Measurements from ENCODE around the gene BRMS1.

The BRMS1 gene

DNA sequence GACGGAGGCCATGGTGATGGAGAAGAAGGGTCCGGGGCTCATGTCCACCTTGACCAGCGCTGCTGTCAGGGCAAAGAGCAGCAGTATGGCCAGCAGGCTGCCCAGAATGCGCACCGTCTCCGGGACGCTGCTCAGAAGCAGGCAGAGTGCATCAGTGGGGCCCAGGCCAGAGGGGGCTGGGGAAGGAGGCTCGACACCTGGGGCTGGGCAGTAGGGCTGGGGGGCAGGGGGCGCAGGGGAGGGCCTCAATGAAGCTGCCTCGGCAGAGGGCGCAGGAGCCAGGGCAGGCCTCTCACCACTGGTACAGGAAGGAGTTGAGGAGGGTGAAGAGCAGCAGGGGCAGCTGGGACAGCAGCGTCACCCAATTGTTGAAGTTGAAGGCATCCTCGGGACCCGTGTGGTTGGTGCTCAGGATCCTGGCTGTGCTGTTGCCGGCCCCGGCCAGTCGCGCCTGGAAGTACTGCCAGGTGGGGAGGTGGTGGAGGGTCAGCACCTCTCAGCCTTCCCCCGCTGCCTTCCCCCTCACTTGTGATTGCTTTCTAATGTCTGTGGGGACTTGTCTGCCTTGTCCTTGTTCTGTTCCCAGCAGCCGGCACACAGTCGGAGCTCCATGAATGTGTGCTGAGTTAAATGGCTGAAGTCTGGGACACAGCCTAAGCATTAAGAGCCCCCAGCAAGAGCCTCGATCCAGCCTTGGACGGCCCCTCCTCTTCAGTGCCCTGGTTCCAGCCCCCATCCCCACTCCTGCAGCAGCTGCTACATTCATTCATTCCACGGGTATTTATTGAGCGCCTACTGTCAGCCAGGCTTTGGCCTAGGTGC lies 24.4 kb upstream of the BRMS1 start:
- peaks cover 6% of the 10 kb centered on the region for H3K27me3 ChIP-seq (ENCODE audit: control insufficient read depth, insufficient read depth, low read length)
- no peaks in the 10 kb centered on the region for H3K36me3 ChIP-seq (ENCODE audit: control insufficient read depth, insufficient read depth, low read length)
- H3K9me3 ChIP-seq (ENCODE audit: control insufficient read depth, low read length), result no peaks in the 10 kb centered on the region
- H3K4me3 ChIP-seq (ENCODE audit: low read length), result no peak overlapping the region
- no peak overlapping the region for H3K9ac ChIP-seq (ENCODE audit: low read length)
- peaks cover 9% of the 10 kb centered on the region for H3K4me1 ChIP-seq (ENCODE audit: control insufficient read depth, insufficient read depth, low read length)

DNA sequence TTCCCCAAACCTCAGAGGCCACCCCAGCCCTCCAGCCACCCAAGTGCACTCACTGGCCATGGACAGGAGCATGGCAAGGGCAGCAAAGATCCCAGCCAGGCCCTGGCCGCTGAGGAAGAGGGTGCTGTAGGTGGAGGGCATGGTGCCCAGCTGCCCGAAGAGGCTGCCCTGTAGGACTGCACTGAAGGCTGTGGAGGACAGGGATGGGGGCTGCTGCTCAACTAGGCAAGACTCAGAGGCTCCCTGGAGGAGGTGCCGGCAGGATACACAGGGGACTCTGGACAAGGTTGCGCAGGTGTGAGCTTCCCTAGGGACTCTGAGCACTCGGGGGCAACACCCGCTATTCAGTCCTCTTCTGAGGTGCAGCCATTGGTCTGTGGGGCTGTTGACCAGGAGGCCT lies 23.6 kb upstream of the BRMS1 start:
- H3K9ac ChIP-seq (ENCODE audit: low read length), result no peak overlapping the region
- no peaks in the 10 kb centered on the region for H3K36me3 ChIP-seq (ENCODE audit: control insufficient read depth, insufficient read depth, low read length)

DNA sequence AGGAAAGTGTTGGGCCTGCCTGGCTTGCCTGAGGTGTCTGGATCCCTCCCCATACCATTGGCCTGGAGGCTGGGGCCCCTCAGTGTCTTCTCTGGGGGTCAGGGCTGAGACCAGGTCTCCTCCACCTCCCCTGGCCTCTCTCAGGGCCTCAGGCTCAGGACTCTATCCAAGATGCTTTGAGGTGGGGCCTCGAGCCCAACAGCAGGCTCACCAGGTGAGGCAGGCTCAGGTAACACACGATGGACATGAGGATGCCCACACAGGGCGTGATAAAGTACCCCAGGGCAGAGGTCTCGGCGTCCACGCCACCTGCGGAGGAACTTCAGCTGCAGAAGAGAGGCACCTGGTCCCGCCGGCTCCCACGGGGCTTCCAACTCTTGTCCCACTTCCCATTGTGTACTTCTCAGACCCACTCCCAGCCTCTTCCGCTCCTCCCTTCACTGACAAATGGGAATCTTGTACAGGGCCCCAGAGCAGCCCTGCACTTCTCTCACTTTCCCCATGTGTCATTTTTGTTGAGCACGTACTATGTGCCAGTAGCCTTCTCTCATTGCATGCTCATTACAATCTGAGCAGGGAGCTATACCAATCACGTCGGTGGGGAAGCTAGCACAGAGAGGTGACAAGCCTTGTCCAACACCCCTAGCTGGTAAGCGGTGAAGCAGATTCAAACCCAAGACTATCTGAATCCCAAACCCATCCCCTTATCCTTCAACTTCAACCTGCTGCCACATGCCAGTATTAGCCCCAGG lies 22.8 kb upstream of the BRMS1 start:
- Histone ChIP-seq H3K36me3 (ENCODE audit: control insufficient read depth, insufficient read depth, low read length) (no peaks in the 10 kb centered on the region), H3K4me1 (ENCODE audit: control insufficient read depth, insufficient read depth, low read length) (peaks cover 15% of the 10 kb centered on the region), H3K9me3 (ENCODE audit: control insufficient read depth, low read length) (no peaks in the 10 kb centered on the region), H3K4me3 (ENCODE audit: low read length) (no peak overlapping the region), H3K9ac (ENCODE audit: low read length) (no peak overlapping the region), H3K27me3 (ENCODE audit: control insufficient read depth, insufficient read depth, low read length) (peaks cover 6% of the 10 kb centered on the region)

More for the DNA sequence above, 23.6 kb upstream of the BRMS1 start:
- H3K27me3 ChIP-seq (ENCODE audit: control insufficient read depth, insufficient read depth, low read length), result peaks cover 6% of the 10 kb centered on the region
- H3K4me1 ChIP-seq (ENCODE audit: control insufficient read depth, insufficient read depth, low read length), result peaks cover 14% of the 10 kb centered on the region
- no peak overlapping the region for H3K4me3 ChIP-seq (ENCODE audit: low read length)
- H3K9me3 ChIP-seq (ENCODE audit: control insufficient read depth, low read length), result no peaks in the 10 kb centered on the region

DNA sequence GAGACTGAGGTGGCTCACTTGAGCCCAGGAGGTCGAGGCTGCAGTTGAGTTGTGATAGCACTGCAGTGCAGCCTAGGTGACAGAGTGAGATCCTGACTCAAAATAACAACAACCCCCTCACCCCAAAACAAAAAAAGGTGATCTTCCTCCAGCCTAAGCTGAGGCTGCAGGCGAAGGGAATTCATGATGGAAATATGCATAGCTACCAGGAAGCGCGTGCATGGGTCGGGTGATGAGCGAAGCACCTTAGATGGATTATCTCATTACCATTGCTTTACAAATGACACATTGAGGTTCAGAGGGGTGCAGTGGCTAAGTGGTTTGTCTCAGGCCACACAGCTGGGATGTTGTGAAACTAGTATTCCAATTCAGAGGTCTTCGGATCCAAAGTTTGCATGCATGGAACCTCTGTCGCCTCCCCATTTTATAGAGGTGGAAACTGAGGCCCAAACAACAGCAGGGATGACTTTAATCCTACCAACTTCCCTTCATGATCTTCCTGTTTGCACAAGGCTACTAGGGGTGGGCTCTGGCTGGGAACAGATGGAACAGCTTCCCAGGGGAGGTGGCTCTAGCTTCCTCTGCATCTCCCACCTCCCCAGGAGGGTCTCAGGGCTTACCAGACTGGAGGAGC lies 22.1 kb upstream of the BRMS1 start:
- Histone ChIP-seq H3K27me3 (ENCODE audit: control insufficient read depth, insufficient read depth, low read length) (no peaks in the 10 kb centered on the region), H3K9me3 (ENCODE audit: control insufficient read depth, low read length) (no peaks in the 10 kb centered on the region), H3K4me1 (ENCODE audit: control insufficient read depth, insufficient read depth, low read length) (peaks cover 15% of the 10 kb centered on the region), H3K9ac (ENCODE audit: low read length) (no peak overlapping the region), H3K36me3 (ENCODE audit: control insufficient read depth, insufficient read depth, low read length) (no peaks in the 10 kb centered on the region), H3K4me3 (ENCODE audit: low read length) (no peak overlapping the region)

DNA sequence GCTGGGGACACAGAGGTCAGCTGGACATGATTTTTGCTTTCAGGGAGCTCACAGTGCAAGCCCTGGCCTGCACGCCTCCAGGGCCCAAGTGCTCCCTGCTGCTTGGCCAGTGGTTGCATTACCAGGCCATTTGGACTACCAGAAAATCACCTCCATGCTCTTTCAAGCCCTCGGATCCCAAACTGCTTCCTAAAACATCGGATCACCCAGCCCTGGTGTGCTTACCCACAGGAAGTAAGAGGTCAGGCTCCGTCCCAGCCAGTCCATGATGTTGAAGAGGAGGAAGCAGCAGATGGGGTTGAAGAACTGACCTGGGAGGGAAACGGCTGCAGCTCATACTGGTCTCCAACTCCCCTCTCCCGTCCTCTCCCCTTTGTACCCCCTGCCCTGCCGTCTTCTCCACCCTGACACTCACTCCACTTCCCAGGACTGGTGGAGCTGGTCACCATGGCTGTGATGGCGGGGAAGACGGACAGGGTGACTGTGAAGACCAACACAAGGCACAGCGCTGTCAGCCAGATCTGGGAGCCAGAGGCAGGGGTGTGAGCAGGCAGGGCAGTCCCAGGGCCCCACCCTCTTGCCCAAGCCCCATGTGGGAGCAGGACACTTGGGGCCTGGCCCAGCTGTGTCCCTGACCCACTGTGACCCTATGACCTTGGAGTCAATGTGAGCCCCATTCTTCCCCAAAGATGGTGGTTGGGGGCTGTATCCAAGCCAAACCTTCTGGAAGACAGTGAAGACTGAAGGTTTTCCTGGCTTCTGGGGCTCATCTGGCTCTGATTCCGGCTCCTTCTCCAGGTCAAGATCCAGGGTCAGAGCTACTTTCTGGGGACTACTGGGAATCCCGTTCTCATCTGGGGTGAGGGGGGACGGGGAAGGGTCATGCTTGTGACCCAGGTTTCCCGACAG lies 21.1 kb upstream of the BRMS1 start:
- Histone ChIP-seq H3K36me3 (ENCODE audit: control insufficient read depth, insufficient read depth, low read length) (no peaks in the 10 kb centered on the region), H3K9me3 (ENCODE audit: control insufficient read depth, low read length) (no peaks in the 10 kb centered on the region), H3K4me1 (ENCODE audit: control insufficient read depth, insufficient read depth, low read length) (peaks cover 15% of the 10 kb centered on the region), H3K9ac (ENCODE audit: low read length) (no peak overlapping the region), H3K27me3 (ENCODE audit: control insufficient read depth, insufficient read depth, low read length) (no peaks in the 10 kb centered on the region), H3K4me3 (ENCODE audit: low read length) (no peak overlapping the region)

DNA sequence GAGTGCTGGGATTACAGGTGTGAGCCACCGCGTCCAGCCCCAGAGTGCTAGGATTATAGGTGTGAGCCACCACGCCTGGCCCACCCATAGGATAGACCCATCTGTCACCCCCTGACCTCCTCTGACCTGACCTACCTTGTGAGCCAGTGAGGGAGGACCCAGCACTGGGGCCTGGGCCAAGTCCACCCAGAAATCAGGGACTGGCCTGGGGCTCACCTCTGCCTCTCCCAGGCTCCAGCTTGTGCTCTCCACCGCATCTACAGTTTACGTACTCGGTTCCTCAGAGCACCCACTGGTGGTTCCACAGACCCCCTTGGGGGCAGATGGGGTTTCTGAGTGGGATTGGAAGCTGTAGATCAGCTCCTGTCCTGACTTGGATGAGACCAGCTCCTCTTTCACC lies 20.3 kb upstream of the BRMS1 start:
- Histone ChIP-seq H3K27me3 (ENCODE audit: control insufficient read depth, insufficient read depth, low read length) (no peaks in the 10 kb centered on the region), H3K36me3 (ENCODE audit: control insufficient read depth, insufficient read depth, low read length) (no peaks in the 10 kb centered on the region), H3K9me3 (ENCODE audit: control insufficient read depth, low read length) (no peaks in the 10 kb centered on the region), H3K4me1 (ENCODE audit: control insufficient read depth, insufficient read depth, low read length) (peaks cover 15% of the 10 kb centered on the region), H3K9ac (ENCODE audit: low read length) (no peak overlapping the region), H3K4me3 (ENCODE audit: low read length) (no peak overlapping the region)

DNA sequence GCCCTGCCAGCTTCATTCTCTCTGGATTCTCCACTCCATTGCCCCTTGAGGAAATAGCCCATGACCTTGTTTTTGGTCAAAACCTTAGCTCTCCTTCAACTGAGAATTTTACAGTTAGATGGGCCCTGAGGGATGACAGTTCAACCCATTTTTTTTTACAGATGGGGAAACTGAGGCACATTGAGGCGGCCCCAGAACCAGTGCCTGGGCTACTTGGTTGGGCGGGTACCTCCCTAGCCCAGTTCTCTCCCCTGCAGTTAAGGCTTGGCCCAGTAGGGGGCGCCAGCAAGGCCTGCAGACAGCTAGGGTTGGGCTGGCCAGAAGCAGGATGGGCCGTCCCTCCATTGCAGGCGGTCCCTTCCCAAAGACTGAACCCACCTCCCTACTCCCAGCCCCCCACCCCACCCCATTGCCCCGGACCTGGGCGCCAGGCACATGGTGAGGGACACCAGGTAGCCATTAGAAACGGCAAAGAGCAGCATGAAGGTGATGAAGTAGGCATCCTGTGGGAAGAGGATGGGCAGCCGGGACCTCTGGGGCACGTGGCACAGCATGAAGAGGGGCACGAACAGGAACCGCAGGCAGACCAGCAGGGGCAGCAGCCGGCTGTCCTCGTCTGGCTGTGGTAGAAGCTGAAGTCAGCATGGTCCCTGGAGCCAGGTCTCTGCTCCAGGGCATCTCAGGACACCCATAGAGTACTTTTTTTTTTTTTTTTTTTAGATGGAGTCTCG lies 19.1 kb upstream of the BRMS1 start:
- H3K9ac ChIP-seq (ENCODE audit: low read length), result peak overlapping the region; percentile 15
- H3K36me3 ChIP-seq (ENCODE audit: control insufficient read depth, insufficient read depth, low read length), result no peaks in the 10 kb centered on the region
- no peak overlapping the region for H3K4me3 ChIP-seq (ENCODE audit: low read length)
- no peaks in the 10 kb centered on the region for H3K27me3 ChIP-seq (ENCODE audit: control insufficient read depth, insufficient read depth, low read length)
- no peaks in the 10 kb centered on the region for H3K9me3 ChIP-seq (ENCODE audit: control insufficient read depth, low read length)
- peaks cover 7% of the 10 kb centered on the region for H3K4me1 ChIP-seq (ENCODE audit: control insufficient read depth, insufficient read depth, low read length)

DNA sequence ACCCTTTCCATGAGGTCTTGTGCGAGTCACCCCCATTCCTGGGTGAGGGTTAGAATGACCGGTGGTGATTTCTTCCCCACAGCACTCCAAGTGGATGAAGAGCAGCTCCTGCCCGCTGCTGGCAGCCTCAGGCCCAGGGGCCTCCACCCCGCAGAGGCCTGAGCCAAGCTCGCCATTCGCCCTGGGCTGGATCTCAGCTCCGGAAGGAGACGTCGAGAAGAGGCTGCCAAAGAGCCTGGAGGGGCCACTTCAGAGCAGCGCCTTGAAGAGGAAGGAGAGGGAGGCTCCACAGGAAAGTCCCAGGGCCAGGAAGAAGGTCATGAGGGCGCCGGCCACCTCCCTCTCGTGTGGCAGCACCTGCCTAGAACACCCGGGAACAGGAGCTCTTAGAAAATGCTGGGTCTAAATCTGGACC lies 18.3 kb upstream of the BRMS1 start:
- H3K36me3 ChIP-seq (ENCODE audit: control insufficient read depth, insufficient read depth, low read length), result no peaks in the 10 kb centered on the region
- H3K9ac ChIP-seq (ENCODE audit: low read length), result peak overlapping the region; percentile 15
- H3K4me3 ChIP-seq (ENCODE audit: low read length), result no peak overlapping the region

DNA sequence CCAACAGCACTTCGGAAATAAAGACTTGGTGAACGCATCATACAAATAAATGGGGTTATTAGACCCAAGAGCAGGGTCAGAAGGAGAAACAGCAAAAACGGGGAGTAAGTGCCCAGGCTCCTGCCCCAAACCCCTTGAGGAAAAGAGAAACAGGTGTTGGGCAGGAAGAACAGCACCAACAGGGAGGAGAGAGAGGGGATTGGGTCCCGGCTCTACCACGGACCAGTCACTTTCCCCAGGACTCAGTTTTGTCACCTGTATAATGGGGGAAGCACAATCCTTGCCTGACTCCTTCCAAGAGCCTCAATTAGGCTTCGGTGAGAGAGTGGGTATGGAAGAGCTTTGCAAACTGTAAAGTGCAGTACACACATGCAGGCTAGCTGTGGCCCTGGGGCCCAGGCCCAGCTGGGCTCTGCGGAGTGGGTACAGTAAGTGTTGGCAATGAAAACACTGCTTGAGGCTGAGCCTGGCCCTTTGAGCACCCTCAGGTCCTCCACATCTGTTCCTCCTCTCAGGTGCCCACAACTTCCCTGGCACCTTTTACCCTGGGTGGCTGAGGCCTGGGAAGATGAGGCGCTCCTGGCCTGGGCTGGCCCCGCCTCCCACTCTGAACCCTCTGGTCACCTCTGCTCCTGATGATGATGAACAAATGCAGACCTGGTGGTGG lies 17.7 kb upstream of the BRMS1 start:
- Histone ChIP-seq H3K9me3 (ENCODE audit: control insufficient read depth, low read length) (no peaks in the 10 kb centered on the region), H3K9ac (ENCODE audit: low read length) (no peak overlapping the region), H3K4me1 (ENCODE audit: control insufficient read depth, insufficient read depth, low read length) (peaks cover 7% of the 10 kb centered on the region), H3K4me3 (ENCODE audit: low read length) (no peak overlapping the region), H3K36me3 (ENCODE audit: control insufficient read depth, insufficient read depth, low read length) (no peaks in the 10 kb centered on the region), H3K27me3 (ENCODE audit: control insufficient read depth, insufficient read depth, low read length) (no peaks in the 10 kb centered on the region)

More for the DNA sequence above, 18.3 kb upstream of the BRMS1 start:
- Histone ChIP-seq H3K9me3 (ENCODE audit: control insufficient read depth, low read length) (no peaks in the 10 kb centered on the region), H3K4me1 (ENCODE audit: control insufficient read depth, insufficient read depth, low read length) (peaks cover 7% of the 10 kb centered on the region), H3K27me3 (ENCODE audit: control insufficient read depth, insufficient read depth, low read length) (no peaks in the 10 kb centered on the region)

DNA sequence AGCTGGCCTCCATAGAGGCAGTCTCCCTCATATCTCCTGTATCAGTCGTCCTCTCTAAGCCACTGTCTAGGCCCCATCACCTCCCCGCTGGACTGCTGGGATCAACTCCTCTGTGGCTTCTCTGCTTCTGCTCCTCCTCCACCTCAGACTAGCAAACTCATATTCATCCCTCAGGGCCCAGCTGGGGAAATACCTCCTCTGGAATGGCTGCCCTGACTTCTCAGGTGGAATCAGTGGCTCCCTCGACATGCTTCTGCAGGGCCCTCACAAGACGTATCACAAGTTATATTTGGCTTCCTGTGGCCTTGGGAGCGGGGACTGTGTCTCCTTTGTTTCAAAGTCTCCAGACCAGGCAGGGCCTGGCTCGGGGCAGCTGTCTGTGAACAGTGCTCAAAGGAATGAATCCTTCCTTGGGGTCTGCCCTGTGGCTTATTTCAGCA lies 16.6 kb upstream of the BRMS1 start:
- H3K9me3 ChIP-seq (ENCODE audit: control insufficient read depth, low read length), result no peaks in the 10 kb centered on the region
- no peaks in the 10 kb centered on the region for H3K36me3 ChIP-seq (ENCODE audit: control insufficient read depth, insufficient read depth, low read length)
- H3K9ac ChIP-seq (ENCODE audit: low read length), result no peak overlapping the region
- peaks cover 7% of the 10 kb centered on the region for H3K4me1 ChIP-seq (ENCODE audit: control insufficient read depth, insufficient read depth, low read length)
- no peak overlapping the region for H3K4me3 ChIP-seq (ENCODE audit: low read length)
- H3K27me3 ChIP-seq (ENCODE audit: control insufficient read depth, insufficient read depth, low read length), result no peaks in the 10 kb centered on the region

Data from mucosa of stomach (tissue), 1 donor.